HG03521 (cell line): ENCODE results near the gene CCL25.
A peak's percentile ranks its signal among the peaks of the same experiment; 100 is the strongest.

Experiments
- ATAC-seq: cut with Tn5 transposase; IDR thresholded peaks from one replicate; pipeline ENCODE4 v1.9.1; 2021; ENCODE audit warnings: mild to moderate bottlenecking, moderate library complexity; ENCODE audit not compliant: unreplicated experiment

Gene CCL25

DNA sequence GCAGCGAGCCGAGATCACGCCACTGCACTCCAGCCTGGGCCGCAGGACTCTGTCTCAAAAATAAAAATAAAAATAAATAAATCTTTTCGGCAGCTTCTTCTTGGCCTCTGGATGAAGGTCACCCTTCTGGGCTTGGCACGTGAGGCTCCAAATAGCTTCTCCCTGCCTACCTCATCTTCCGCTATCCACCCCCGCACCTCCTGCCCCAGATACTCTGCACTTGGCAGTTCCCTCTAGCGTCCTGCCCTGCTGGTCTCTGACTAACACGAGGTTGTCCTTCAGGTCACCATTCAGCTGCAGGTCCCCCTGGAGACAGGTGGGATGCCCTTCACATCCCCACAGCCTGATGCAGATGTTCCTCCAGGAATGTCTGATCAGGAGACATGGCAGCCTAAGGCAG is 8.5 kb upstream of the CCL25 start:
- no peak for ATAC-seq

DNA sequence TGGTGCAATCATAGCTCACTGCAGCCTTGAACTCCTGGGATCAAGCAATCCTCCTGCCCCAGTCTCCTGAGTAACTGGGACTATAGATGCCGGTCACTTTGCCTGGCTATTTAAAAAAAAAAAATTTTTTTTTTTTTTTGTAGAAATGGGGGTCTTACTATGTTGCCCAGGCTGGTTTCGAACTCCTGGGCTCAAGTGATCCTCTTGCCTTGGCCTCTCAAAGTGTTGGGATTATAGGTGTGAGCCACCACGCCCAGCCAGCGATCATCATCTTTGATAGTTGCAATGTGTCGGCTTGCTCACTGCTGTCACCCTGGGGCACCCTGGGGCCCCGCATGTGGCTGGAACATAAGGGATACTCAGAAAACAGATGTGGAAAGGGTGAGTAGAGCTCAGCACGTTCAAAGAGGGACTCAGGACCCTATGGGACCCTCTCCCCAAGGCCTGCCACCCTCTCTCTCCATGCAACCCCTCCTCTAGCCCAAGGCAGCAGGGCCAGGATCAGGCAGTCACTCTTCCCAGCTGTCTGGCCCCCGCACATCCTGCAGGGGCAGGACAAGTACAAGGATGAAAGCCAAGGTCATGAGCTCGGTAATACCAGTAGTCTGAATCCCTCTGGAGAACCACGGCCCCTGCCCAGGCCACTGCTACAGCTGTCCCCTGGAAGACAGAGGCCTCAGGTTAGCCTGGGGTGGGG is 6.5 kb upstream of the CCL25 start:
- ATAC-seq: no peak

DNA sequence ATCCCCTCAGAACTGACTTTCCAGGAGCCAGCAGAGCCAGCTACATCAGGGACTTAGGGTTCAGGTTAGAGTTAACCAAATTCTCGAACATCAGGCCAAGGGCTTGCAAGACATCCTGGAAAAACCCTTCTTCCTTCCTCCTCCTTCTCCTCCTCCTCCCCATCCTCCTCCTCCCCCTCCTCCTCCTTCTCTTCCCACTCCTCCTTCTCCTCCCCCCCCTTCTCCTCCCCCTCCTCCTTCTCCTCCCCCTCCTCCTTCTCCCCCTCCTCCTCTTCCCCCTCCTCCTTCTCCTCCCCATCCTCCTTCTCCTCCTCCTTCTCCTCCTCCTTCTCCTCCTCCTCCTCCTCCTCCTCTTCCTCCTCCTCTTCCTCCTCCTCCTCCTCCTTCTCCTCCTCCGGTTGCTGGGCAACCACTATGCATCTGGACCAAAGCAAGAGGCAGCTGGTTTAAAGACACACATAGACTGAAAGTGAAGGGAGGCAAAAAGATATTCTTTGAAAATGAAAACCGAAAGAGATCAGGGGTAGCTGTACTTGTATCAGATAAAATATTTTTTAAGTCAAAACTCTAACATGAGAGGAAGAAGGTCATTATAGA is 5.9 kb upstream of the CCL25 start:
- no peak for ATAC-seq

DNA sequence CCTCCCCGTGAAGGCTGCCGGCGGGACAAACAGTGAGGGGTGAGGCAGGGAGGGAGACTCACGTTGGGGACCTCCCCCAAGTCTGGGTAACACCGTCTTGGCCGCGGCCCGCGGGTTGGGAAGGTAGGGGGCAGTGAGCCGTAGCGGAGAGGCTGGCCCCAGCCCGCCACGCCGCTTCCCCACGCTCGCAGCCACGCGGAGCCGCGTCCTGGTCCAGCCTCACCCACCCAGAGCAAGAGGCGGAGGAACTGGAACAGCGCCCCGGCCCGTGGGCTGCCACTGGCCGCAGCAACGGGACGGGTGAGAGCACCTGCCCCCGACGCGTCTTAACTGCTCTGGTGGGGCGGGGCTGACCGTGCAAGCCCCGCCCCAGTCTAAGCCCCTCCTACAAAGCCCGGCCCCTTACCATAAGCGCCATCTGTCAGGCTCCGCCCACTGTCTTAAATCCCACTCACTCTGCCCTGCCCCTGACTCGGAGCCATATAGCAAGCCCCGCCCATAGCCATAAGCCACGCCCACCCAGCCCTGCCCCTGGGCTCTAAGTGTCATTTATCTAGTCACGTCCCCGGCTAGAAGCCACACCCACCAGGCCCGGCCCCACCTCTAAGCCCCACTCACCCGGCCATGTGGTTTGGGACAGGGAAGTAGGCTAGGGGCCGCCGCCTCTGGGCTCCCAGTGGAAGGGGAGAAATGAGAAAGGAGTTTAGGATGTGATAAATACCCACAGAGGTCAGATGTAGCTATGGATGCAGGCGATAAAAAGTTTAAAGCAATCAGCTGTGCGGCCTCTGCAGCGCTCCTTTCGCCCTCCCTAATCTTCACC is 2.1 kb upstream of the CCL25 start:
- peak; percentile 87 for ATAC-seq

DNA sequence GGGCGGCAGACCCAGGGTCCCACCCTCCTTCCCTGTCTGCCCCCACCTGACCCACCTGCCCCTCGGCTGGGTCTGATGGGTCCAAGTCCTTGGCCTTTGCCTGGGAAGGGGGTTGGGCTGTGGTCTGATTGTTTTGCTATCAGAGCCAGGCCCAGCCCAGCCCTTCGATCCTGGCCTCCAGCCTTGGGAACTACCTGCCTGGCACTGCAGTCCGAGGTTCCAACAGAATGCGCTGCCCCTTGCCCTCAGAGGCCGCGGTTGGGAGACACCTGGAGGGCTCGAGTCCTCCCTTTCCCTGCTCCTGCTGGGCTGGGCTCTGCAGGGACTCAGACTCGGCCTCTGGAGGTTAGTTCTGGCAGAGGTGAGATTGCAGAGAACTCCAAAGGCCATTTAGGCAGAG is 1.6 kb downstream of the CCL25 start:
- ATAC-seq: no peak

DNA sequence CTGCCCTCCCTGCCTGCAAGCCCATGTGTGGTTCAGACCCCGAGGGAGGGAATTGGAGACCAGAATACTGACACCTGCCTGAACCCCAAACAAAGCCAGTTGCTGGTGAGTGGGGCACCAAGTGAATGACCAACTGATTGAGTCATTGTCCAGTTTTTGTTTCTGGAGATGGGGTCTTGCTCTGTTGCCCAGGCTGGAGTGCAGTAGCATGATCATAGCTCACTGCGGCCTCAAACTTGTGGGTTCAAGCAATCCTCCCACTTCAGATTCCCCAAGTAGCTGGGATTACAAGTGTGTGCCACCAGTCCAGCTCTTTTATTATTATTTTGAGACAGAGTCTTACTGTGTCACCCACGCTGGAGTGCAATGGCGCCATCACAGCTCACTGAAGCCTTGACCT is 4.0 kb downstream of the CCL25 start:
- ATAC-seq: no peak

DNA sequence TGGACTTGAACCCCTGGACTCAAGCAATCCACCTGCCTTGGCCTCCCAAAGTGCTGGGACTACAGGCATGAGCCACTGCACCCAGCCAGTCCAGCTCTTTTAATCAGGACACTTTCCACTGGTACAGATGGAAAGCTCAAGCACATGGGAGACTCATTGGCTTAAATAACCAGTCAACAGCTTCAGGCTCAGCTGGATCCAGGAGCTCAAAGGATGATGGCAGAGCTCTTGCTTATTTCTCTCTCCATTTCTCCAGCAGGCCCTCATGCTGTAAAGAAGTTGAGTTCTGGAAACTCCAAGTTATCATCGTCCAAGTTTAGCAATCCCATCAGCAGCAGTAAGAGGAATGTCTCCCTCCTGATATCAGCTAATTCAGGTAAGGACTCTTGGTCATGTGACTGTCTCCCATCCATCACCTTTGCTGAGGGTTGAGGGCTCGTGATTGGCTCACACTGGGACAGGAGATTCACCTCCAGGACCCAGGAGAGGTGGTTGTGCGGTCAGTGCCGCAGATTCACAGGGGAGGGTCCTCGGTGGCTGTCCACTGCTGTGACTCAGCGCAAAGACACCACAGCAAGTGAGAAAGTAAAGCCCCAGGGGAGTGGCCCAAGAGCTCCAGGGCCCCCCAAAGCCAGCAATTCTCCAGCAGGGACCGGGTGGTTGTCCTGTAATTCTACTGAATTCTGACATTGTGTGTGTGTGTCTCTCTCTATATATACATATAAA is 5.1 kb downstream of the CCL25 start:
- ATAC-seq: no peak

DNA sequence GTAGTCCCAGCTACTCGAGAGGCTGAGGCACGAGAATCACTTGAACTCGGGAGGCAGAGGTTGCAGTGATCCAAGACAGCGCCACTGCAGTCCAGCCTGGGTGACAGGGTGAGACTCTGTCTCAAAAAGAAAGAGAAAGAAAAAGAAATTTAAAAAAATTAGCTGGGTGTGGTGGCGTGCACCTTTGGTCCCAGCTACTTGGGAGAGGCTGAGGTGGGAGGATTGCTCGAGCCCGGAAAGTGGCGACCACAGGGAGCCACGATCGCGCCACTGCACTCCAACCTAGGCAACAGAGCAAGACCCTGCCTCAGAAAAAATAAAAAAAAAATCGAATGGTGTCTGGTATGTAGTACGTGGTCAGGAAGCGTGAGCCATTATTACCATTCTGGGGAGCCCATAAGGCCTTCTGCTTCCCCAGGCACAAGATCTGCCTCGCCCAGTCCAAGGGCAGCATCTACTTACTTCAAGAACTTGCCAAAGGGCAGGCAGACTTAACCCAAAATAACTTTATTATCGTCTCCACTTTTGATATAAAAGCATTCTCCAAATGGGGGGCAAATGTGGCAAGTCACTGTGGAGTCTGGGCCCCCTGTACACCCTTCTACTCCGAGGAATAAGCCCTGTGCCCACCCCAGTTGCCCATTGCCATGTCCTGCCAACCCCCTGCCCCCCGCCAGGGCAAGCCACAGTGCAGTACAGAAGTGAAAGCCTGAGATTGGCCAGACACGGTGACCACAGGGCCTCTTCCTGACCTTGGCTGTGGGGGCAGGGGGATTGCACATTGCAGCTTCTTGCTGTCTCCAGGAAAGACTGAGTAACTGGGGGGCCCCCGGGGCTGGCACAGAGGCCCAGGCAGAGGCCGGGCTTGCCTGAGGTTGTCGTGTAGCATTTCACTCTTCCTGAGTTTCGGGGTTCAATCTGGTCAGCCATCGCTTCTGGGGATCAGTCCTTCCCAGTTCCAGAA is 12.6 kb downstream of the CCL25 start:
- no peak for ATAC-seq

DNA sequence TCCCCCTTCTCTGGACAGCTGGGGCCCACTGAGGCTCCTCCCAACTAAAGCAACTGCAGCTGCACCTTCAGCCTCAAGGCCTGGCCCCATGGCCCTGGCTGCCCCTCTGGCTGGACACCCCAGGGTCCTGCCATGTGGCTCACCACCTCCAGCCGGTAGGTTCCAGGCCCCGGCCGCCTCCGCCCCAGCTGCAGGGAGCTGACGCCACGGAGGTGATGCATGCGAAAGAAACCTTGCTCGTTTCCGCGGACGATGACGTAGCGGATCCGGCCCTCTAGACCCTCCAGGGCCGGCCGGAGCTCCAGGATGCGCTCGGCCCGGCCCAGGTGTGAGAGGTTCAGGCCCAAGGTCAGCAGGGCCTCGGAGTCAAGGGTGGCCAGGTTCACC is 13.3 kb downstream of the CCL25 start:
- no peak for ATAC-seq

DNA sequence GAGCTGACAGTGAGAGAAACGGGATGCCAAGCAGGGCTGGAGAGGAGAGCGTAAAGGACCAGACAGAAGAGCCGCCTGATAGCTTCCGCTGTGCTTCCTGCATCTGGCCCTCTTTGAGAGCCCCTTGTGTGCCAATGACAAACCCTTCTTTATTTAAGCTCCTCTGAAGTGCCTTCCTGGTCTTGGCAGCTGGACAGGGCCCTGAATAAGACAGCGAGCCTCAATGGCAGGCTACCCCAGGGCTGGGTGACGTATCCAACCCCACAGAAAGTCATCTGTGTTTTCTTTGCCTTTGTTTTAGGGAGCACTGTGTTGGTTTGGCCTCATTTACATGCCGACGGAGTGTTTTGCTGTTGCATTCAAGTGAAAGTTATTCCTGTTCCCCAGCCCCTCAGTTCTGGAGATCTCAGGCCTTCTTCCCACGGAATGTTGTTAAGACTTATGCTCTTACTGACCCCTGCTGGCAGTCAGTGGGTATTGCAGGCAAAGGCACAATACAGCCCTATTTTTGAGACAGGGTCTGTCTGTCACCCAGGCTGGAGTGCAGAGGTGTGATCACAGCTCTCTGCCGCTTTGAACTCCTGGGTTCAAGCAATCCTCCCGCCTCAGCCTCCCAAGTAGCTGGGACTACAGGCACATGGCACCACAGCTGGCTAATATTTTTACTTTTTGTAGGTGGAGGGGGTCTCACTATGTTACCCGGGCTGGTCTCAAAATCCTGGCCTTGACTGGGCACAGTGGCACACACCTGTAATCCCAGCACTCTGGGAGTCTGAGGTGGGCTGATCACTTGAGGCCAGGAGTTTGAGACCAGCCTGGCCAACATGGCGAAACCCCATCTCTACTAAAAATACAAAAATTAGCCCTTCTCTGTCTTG is 16.8 kb downstream of the CCL25 start:
- no peak for ATAC-seq

DNA sequence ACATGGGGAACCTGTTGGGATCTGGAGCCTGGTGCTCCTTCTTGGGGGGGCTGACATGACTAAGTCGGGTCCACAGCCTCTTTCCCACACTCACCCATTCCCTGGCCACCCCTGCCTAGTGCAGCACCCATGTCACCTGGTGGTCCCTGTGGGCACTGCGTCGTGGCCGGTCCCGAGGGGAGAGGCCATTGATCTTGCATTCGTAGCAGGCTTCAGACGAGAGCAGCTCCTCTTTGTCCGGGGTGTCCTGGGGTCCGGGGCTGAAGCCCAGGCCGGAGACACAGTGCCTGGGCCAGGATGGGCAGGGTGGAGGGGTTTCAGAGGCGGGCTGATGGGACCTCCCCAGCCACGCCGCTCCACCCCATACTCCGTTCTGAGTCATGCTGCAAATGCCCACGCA is 19.4 kb downstream of the CCL25 start:
- no peak for ATAC-seq

DNA sequence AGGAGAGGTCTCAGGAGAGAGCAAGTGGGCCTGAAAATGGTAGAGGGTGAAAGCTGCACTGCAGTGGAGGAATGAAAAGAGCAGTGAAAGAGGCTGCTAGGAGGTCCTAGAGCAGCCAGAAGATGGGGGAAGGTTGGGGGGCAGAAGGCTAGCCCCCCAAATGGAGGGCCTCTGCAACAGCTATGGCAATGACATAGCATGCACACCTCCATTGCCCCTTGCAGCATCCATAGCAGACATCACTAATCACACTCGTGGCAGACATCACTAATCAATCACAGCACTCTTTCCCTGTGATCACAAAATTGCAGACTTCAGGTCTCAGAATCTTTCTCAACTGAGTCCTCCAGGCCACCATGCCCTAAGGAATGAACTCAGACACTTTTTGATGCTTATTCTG is 21.9 kb downstream of the CCL25 start:
- ATAC-seq: no peak

DNA sequence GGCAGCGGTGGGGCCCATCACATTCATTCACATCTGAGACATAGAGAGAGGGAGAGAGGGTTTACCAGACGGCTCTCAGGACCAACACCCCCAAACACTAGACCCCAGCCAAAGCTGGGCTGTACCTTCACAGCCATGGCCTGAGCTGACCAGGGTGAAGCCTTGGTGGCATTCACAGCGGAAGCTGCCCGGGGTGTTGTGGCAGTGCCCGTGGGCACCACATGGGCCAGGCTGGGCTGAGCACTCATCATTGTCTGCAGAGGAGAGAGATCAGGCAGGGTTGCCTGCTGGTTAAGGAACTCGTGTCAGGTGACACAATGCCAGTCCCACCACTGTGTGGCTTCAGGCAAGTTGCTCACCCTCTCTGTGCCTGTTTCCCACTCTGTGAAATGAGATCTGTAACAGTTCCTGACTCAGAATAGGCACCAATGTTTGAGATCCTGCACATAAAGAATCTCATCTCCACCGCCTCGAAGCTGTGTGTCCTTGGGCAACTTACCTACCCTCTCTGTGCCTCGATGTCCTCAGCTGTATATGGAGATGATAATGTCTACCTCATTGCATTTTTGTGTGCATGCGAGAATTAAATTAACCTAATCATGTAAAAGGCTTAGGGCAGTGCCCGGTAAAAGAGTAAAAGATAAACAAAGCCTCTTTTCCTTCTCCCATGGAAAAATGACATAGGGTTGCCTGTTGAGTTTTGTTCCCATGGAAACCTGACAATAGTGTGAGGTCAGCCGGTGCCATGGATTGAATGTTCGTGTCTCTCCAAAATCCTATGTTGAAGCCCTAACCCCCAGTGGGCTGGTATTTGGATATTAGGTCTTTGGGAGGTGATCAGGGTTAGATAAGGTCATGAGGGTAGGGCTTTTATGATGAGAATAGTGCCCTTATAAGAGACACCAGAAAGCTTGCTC is 22.9 kb downstream of the CCL25 start:
- ATAC-seq: no peak

DNA sequence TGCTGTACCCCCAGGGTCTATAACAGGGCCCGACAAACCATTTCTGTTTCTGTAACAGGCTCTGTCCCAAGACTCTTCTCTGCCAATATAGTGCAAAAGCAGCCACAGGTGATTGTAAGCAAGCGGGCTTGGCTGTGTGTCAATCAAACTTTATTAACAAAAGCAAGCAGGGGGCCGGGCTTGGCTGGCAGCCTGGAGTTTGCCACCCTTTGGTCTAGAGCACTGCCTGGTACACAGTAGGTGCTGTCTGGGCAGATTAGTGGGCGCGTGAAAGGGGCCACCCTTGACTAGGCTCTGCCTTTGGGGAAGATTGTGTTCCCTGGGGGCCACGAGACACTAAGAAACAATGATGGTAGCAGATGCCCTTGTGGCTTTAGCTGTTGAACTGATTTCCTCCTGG is 27.4 kb downstream of the CCL25 start:
- no peak for ATAC-seq

DNA sequence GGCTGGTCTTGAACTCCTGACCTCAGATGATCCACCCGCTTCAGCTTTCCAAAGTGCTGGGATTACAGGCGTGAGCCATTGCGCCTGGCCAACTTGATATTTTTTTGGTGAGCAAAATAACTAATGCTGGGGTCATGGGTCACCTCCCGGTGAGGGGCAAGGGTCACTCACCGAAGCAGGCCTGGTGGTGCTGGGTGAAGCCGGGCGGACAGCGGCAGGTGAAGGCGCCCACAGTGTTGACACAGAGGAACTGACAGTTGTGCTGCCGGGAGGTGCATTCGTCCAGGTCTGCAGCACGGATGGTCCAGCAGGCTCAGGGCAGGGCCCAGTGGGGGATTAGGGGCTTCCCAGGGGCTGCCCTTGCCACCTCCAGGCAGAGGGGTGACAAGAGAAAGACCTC is 28.3 kb downstream of the CCL25 start:
- no peak for ATAC-seq

DNA sequence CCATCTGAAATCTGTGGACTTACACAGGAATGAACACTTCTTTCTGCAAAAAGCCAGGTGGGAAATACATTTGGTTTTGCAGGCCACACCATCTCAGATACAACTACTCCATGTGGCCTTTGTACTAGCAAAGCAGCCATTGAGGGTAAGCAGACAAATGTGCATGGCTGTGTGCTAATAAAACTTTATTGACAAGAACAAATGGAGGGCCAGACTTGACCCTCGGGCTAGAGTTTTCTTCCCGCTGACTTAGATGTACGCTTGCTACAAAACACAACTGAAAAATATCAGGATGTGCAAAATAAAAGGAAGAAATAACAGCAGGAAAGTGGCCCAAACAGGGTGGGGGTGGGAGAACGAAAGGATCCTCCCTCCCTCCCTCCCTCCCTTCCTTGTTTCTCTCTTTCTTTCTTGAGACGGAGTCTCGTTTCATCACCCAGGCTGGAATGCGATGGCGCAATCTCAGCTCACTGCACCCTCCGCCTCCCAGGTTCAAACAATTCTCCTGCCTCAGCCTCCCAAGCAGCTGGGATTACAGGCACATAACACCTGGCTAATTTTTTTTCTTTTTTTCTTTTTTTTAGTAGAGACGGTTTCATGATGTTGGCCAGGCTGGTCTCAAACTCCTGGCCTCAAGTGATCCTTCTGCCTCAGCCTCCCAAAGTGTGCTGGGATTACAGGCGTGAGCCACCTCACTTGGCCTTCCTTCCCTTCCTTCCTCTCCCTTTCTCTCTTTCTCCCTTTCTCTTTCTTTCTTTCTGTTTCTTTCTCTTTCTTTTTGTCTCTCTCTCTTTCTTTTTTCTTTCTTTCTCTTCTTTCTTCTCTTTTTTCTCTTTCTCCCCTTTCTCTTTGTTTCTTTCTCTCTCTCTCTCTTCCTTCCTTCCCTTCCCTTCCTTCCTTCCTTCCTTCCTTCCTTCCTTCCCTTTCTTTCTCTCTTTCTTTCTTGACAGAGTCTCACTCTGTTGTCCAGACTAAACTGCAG is 29.3 kb downstream of the CCL25 start:
- no peak for ATAC-seq

DNA sequence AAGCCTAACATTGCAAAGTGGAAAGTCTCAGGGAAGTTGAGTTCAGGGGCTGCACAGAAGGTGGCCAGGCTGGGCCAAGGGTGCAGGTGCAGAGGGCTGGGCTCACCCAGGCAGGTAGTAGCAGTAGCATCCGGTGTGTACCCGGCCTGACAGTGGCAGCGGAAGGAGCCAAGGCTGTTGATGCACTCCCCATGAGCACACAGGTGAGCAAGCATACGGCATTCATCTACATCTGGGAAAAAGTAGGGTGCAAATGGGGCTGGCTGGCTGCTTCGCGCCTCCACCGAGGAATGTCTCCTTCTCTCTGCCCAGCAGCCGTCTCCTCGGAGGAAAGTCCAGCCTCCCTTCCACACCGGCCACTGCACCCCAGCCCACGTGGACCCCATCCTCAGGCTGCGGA is 30.6 kb downstream of the CCL25 start:
- no peak for ATAC-seq
